Breast epithelium (tissue), 3 donors: ENCODE results near the gene DTNA.

Experiments
- CTCF ChIP-seq, 3 donors: fragments of 450-650 bp; IDR thresholded peaks; one replicate each; pipeline ENCODE4 v1.5.1; 2016 to 2017; ENCODE audit warnings: antibody characterized with exemption in 3 of 3, mild to moderate bottlenecking in 3 of 3, moderate library complexity in 3 of 3
- POLR2A ChIP-seq: fragments of 450-650 bp; IDR thresholded peaks from one replicate; pipeline ENCODE4 v1.6.1; 2016; ENCODE audit warnings: antibody characterized with exemption, mild to moderate bottlenecking, moderate library complexity
- POLR2AphosphoS5 ChIP-seq, 3 donors: sonication (generic); formaldehyde crosslinking; IDR thresholded peaks; one replicate each; pipeline ENCODE4 v1.6.1; 2017; ENCODE audit warnings: antibody characterized with exemption in 3 of 3

- TF ChIP-seq POLR2A: no peak
- TF ChIP-seq POLR2AphosphoS5 (IDR thresholded peaks at IDR 0.05): no peak
- TF ChIP-seq CTCF (IDR thresholded peaks at IDR 0.05): no peak
These were observed 177.9 kb downstream of the DTNA start for GRCh38 chr18:34887881-34888580.
